Natural killer cell (primary cell): ENCODE results near the gene C18orf32. TPM values are rescaled to one million over a fixed set of nuclear protein-coding genes. Genes with fewer than 3 reads are reported as not detected.
"Not testable (repeated sequence)": the region's sequence is repeated elsewhere in the genome, so short reads cannot be mapped to it uniquely, and the experiment has no call there.

ENCODE experiments used
- ATAC-seq, 3 donors: fragments of 150-1000 bp in 2 of 3; fragments of 200-7000 bp in 1 of 3; cut with Tn5 transposase; 1 replicate in 1 of 3; 2 replicates in 2 of 3; pipeline ENCODE4 v1.10.0; 2021; ENCODE audit warnings: mild to moderate bottlenecking in 2 of 3, moderate library complexity in 2 of 3
- DNase-seq, 2 donors: peaks; one replicate each; pipeline versions ENCODE4 v3.0.0 to v3.0.0-alpha.2; 2013 to 2021; ENCODE audit warnings: mixed read lengths in 1 of 2
- H3K27ac ChIP-seq: one replicate; pipeline ENCODE4 v1.5.1; 2013; ENCODE audit warnings: mild to moderate bottlenecking, low read length
- H3K27me3 ChIP-seq: one replicate; pipeline ENCODE4 v1.6.1; 2013; ENCODE audit warnings: low read length; ENCODE audit not compliant: control insufficient read depth, insufficient read depth
- H3K36me3 ChIP-seq: one replicate; pipeline ENCODE4 v1.6.1; 2013; ENCODE audit warnings: low read length; ENCODE audit not compliant: control insufficient read depth, insufficient read depth
- H3K4me1 ChIP-seq: one replicate; pipeline ENCODE4 v1.6.1; 2013; ENCODE audit warnings: low read length; ENCODE audit not compliant: control insufficient read depth, insufficient read depth
- H3K4me3 ChIP-seq: one replicate; pipeline ENCODE4 v1.5.1; 2013; ENCODE audit warnings: low read length
- H3K9me3 ChIP-seq: one replicate; pipeline ENCODE4 v1.6.1; 2013; ENCODE audit warnings: low read length; ENCODE audit not compliant: control insufficient read depth, insufficient read depth
- H3K27ac Mint-ChIP-seq, 2 donors: one replicate each; pipeline ENCODE4 v1.8.0; 2022; ENCODE audit warnings: mild to moderate bottlenecking in 2 of 2, mixed read lengths in 2 of 2, moderate library complexity in 1 of 2
- H3K27me3 Mint-ChIP-seq, 2 donors: one replicate each; pipeline ENCODE4 v1.8.0; 2022; ENCODE audit warnings: low read depth in 2 of 2, mixed read lengths in 2 of 2
- H3K36me3 Mint-ChIP-seq: one replicate; pipeline ENCODE4 v1.8.0; 2022; ENCODE audit warnings: mixed read lengths
- H3K4me1 Mint-ChIP-seq, 2 donors: one replicate each; pipeline ENCODE4 v1.8.0; 2022; ENCODE audit warnings: mixed read lengths in 2 of 2
- H3K4me3 Mint-ChIP-seq: one replicate; pipeline ENCODE4 v1.8.0; 2022; ENCODE audit warnings: mild to moderate bottlenecking, moderate library complexity, mixed read lengths
- H3K9me3 Mint-ChIP-seq, 2 donors: one replicate each; pipeline ENCODE4 v1.8.0; 2022; ENCODE audit warnings: mixed read lengths in 2 of 2
- WGBS: methylation state at CpG from one replicate; pipeline ENCODE4 v1.1.7; 2013; ENCODE audit warnings: missing lambda C conversion rate; ENCODE audit not compliant: insufficient coverage; 5-methylcytosine and 5-hydroxymethylcytosine counted together
- intact Hi-C: fragments of 100-400 bp; cut with micrococcal nuclease; formaldehyde crosslinking; loops from one replicate; pipeline ENCODE4 v1.14.2; 2022
- total RNA-seq, 4 donors: library from RNA; stranded (reverse); fragments of 120-200 nt in 1 of 4; gene quantifications; one replicate each; pipeline versions ENCODE4 v1.2.3 to v1.2.4, GENCODE V29; 2013 to 2022
- TF ChIP-seq, protein P1 (sequence below): fragments of 200-600 bp; IDR thresholded peaks from one replicate; pipeline ENCODE4 v1.8.0; 2022; ENCODE audit warnings: antibody characterized with exemption

C18orf32 gene
- total RNA-seq, 3 donors from 2014 or later (not counting 1 experiment from before 2014, with no cell fraction given) = 18.8 to 28.0 (median 23.9) TPM

DNA sequence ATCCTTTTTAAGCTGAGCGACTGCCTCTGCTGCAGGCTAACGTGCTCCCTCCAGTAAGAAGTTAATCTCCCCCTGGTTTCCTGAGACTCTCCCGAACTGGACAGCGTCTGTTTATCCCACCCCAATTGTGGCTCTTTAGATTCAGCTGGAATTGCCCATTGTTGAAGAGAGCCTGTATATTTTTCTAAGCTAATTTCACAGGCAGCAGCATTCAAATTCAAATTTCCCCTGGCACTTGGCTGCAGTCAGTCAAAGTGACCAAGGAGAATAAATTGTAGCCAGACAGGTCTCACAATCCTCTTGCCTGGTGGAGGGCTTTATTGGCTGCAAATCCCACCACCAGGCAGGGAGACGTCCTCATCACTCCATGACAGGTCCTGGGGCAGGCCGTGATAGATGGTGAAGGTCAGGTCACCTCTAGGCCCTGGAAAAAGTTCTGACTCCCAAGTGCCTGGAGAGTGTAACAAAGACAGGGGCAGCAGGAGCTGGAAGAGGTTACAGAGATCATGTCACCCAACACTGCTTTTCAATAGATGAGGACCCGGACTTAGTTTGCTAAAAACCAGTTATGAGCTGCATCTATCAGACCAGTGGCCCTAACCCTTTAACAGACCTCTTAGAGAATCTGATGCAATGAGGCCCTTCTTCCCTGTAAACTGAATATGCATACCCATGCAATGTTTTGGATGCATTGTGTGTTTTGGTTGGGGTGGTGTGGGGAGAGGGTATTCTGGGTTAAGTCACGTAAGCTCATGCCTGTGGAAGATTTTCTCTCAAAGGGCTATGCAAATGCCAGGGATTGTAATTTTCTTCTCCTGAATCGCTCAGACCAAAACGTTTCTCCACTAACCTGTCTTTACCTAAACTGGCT lies 32.3 kb upstream of the C18orf32 start:
- Histone ChIP-seq H3K9me3 (no peaks in the 10 kb centered on the region), H3K27me3 (no peaks in the 10 kb centered on the region), H3K36me3 (no peaks in the 10 kb centered on the region), H3K4me3 (no peak overlapping the region), H3K27ac (no peak overlapping the region), H3K4me1 (no peaks in the 10 kb centered on the region)
- DNase-seq (no peak), ATAC-seq (no peak)
- no peaks in the 10 kb centered on the region for H3K36me3 Mint-ChIP-seq
- 88% methylated on average over 10 of the region's 10 CpGs for whole genome bisulfite sequencing
- intact Hi-C loops = no loop called here
- H3K27me3 Mint-ChIP-seq = peaks cover 0 to 4% of the 10 kb centered on the region in 2 donors
- no peaks in the 10 kb centered on the region for H3K4me1 Mint-ChIP-seq
- H3K4me3 Mint-ChIP-seq = no peak overlapping the region
- TF ChIP-seq, protein P1, sequence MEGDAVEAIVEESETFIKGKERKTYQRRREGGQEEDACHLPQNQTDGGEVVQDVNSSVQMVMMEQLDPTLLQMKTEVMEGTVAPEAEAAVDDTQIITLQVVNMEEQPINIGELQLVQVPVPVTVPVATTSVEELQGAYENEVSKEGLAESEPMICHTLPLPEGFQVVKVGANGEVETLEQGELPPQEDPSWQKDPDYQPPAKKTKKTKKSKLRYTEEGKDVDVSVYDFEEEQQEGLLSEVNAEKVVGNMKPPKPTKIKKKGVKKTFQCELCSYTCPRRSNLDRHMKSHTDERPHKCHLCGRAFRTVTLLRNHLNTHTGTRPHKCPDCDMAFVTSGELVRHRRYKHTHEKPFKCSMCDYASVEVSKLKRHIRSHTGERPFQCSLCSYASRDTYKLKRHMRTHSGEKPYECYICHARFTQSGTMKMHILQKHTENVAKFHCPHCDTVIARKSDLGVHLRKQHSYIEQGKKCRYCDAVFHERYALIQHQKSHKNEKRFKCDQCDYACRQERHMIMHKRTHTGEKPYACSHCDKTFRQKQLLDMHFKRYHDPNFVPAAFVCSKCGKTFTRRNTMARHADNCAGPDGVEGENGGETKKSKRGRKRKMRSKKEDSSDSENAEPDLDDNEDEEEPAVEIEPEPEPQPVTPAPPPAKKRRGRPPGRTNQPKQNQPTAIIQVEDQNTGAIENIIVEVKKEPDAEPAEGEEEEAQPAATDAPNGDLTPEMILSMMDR = no peak
- no peaks in the 10 kb centered on the region for H3K9me3 Mint-ChIP-seq
- no peak overlapping the region for H3K27ac Mint-ChIP-seq

DNA sequence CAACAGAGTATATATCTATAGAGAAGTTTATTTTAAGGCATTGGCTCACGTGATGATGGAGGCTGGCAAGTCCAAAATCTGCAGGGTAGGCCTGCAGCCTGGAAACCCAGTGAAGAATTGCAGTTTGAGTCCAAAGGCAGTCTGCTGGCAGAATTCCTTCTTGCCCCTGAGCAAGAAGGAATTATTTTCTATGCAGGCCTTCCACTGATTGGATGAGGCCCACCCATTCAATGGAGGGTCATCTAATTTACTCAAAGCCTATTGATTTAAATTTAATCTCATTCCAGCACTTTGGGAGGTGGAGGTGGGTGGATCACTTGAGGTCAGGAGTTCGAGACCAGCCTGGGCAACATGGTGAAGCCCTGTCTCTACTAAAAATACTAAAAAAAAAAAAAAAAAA lies 30.4 kb upstream of the C18orf32 start:
- H3K9me3 Mint-ChIP-seq = no peaks in the 10 kb centered on the region
- H3K36me3 Mint-ChIP-seq = no peaks in the 10 kb centered on the region
- H3K4me1 Mint-ChIP-seq = no peaks in the 10 kb centered on the region
- intact Hi-C loops = no loop called here
- H3K27me3 ChIP-seq = no peaks in the 10 kb centered on the region
- peaks cover 0 to 4% of the 10 kb centered on the region in 2 donors for H3K27me3 Mint-ChIP-seq
- ATAC-seq = no peak
- no peak overlapping the region for H3K4me3 ChIP-seq
- no peaks in the 10 kb centered on the region for H3K9me3 ChIP-seq
- WGBS = 64% methylated on average over 1 of the region's 2 CpGs
- H3K36me3 ChIP-seq = no peaks in the 10 kb centered on the region
- H3K27ac ChIP-seq = no peak overlapping the region
- TF ChIP-seq, protein P1 = no peak
- H3K27ac Mint-ChIP-seq = no peak overlapping the region
- H3K4me3 Mint-ChIP-seq = no peak overlapping the region
- no peaks in the 10 kb centered on the region for H3K4me1 ChIP-seq
- DNase-seq = no peak

DNA sequence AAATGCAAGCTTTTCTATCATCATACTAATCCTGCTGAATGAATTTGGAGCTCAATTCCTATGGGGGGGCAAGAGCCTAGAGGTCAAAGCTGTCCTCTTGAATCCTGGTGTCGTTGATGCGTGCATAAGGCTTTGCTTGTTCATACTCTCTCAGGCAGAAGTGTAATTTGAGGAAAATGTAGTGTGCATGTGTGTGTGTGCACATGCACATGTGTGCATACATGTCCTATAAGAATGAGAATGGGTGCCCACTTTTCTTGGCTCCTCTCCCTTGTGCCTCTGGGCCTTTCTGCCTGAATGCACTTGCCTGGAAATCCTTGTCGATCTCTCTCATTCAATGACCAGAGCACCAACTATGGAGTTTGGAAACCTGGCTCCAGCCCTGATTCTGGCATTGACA lies 28.5 kb upstream of the C18orf32 start:
- WGBS = 97% methylated on average over 3 of the region's 3 CpGs
- H3K27me3 Mint-ChIP-seq = peaks cover 0 to 4% of the 10 kb centered on the region in 2 donors

DNA sequence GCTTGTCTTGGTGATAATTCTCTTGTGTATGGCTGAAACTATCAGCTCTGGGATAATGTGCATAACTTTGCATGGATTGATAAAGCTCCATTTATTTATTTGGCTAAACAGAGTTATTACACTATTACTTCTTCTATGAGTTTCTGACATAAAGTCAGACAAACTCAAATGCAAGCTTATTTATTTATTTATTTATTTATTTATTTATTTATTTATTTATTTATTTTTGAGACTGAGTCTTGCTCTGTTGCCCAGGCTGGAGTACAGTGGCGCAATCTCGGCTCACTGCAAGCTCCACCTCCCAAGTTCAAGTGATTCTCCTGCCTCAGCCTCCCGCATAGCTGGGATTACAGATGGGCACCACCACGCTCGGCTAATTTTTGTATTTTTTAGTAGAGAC lies 28.0 kb upstream of the C18orf32 start:
- WGBS = 71% methylated on average over 5 of the region's 5 CpGs
- H3K27ac Mint-ChIP-seq, ATAC-seq, DNase-seq, H3K4me1 Mint-ChIP-seq, H3K27me3 Mint-ChIP-seq, H3K9me3 Mint-ChIP-seq, H3K9me3 ChIP-seq, H3K4me3 ChIP-seq, H3K4me1 ChIP-seq, H3K27me3 ChIP-seq, H3K36me3 Mint-ChIP-seq, H3K4me3 Mint-ChIP-seq, H3K27ac ChIP-seq, intact Hi-C loops, H3K36me3 ChIP-seq: not testable (repeated sequence)

More for the DNA sequence above, 28.5 kb upstream of the C18orf32 start:
- Histone ChIP-seq H3K27ac (no peak overlapping the region), H3K4me3 (no peak overlapping the region), H3K9me3 (no peaks in the 10 kb centered on the region), H3K27me3 (no peaks in the 10 kb centered on the region), H3K36me3 (no peaks in the 10 kb centered on the region), H3K4me1 (no peaks in the 10 kb centered on the region)
- intact Hi-C loops = no loop called here
- H3K4me3 Mint-ChIP-seq = no peak overlapping the region
- ATAC-seq = no peak
- no peak overlapping the region for H3K27ac Mint-ChIP-seq
- no peaks in the 10 kb centered on the region for H3K36me3 Mint-ChIP-seq
- H3K4me1 Mint-ChIP-seq = no peaks in the 10 kb centered on the region
- DNase-seq = no peak
- no peaks in the 10 kb centered on the region for H3K9me3 Mint-ChIP-seq
- TF ChIP-seq, protein P1 = no peak
